Measurements from ENCODE around the gene KIF1C. TPM values are rescaled to one million over a fixed set of nuclear protein-coding genes. Genes with fewer than 3 reads are reported as not detected.
"Not testable (repeated sequence)": the region's sequence is repeated elsewhere in the genome, so short reads cannot be mapped to it uniquely, and the experiment has no call there.

KIF1C gene
- polyA plus RNA-seq, 3 donors: 76.8 to 97.2 (median 87.3) TPM

DNA sequence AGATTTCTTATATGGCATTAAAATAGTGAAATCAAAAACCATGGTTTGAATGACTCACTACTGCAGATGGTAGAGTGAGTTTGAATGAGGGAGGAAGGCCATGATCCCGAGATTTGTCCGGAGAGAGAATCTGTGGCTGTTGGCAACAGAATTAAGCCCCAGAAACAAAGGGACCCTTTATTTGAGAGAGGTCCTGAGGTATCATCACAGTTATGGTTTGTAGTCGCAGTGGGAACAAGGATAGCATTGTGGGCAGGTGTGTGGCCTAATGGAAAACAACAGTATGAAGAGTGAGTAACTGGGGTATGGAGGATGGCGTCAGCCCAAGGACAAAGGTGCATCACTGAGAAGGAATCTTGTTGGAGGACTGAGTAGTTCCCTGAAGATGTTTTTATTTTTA lies 72.0 kb downstream of the KIF1C start:
- no peak for DNase-seq (ENCODE audit: extremely low read depth in 1 of 11, low read depth in 9 of 11, low spot score in 4 of 11)

GRCh38 chr17:5075472-5075871 lies 77.7 kb downstream of the KIF1C start:
- DNase-seq (ENCODE audit: extremely low read depth in 1 of 11, low read depth in 9 of 11, low spot score in 4 of 11): not testable (repeated sequence)

- not testable (repeated sequence) for DNase-seq (ENCODE audit: extremely low read depth in 1 of 11, low read depth in 9 of 11, low spot score in 4 of 11)
Observed at GRCh38 chr17:5077275-5077674, 79.5 kb downstream of the KIF1C start.

DNA sequence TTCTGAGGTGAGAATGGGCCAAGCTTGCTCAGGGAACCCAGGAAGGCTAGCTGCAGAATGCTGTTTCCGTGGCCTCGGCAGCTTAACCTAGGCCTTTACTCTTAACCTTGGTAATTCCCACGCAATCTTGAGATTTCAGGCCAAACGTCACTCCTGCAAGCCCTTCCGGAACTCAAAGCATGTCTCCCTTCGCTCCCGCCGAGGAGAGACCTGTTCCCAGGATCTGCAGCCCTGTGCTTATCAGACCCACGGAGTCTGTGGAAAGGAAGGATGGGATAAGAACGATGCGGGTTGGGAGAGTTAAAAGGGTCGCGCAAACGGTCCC lies 80.0 kb downstream of the KIF1C start:
- DNase-seq (ENCODE audit: extremely low read depth in 1 of 11, low read depth in 9 of 11, low spot score in 4 of 11): peak in 1 of 11 donors; percentile 10

Other genes with a start within 250 kb of the KIF1C start
- 1 to 10 TPM; 1.8 to 3.1 (median 2.8) TPM for gene TM4SF5, start 226.1 kb upstream of the KIF1C start, polyA plus RNA-seq (ENCODE audit: insufficient read length in 3 of 3)
- 1 to 10 TPM in 1 of 3 donors, under 1 TPM in 2; 0.78 to 1.7 (median 0.96) TPM for gene VMO1, start 211.6 kb upstream of the KIF1C start, polyA plus RNA-seq (ENCODE audit: insufficient read length in 3 of 3)
- 10 to 100 TPM in 2 of 3 donors, 1 to 10 TPM in 1; 6.7 to 11.3 (median 10.5) TPM for gene GLTPD2, start 209.0 kb upstream of the KIF1C start, polyA plus RNA-seq (ENCODE audit: insufficient read length in 3 of 3)
- 100 to 1,000 TPM; 123 to 139 (median 126) TPM for gene PSMB6, start 201.8 kb upstream of the KIF1C start, polyA plus RNA-seq (ENCODE audit: insufficient read length in 3 of 3)
- 10 to 100 TPM; 34.3 to 51.2 (median 38.1) TPM for gene PLD2, start 190.8 kb upstream of the KIF1C start, polyA plus RNA-seq (ENCODE audit: insufficient read length in 3 of 3)
- 10 to 100 TPM; 59.4 to 70.7 (median 66.3) TPM for gene MINK1, start 164.6 kb upstream of the KIF1C start, polyA plus RNA-seq (ENCODE audit: insufficient read length in 3 of 3)
- gene C17orf107, start 98.4 kb upstream of the KIF1C start, polyA plus RNA-seq (ENCODE audit: insufficient read length in 3 of 3): 1 to 10 TPM; 1.5 to 3.0 (median 1.8) TPM
- gene CHRNE, start 94.9 kb upstream of the KIF1C start, polyA plus RNA-seq (ENCODE audit: insufficient read length in 3 of 3): 1 to 10 TPM; 1.4 to 2.8 (median 1.8) TPM
- 1 to 10 TPM; 1.9 to 2.2 (median 2.0) TPM for gene GP1BA, start 65.7 kb upstream of the KIF1C start, polyA plus RNA-seq (ENCODE audit: insufficient read length in 3 of 3)
- gene SLC25A11, start 57.9 kb upstream of the KIF1C start, polyA plus RNA-seq (ENCODE audit: insufficient read length in 3 of 3): 10 to 100 TPM; 62.9 to 81.6 (median 76.1) TPM
- gene RNF167, start 57.7 kb upstream of the KIF1C start, polyA plus RNA-seq (ENCODE audit: insufficient read length in 3 of 3): 100 to 1,000 TPM; 125 to 146 (median 134) TPM
- 100 to 1,000 TPM; 350 to 480 (median 397) TPM for gene PFN1, start 49.4 kb upstream of the KIF1C start, polyA plus RNA-seq (ENCODE audit: insufficient read length in 3 of 3)
- 10 to 100 TPM; 20.3 to 36.4 (median 29.5) TPM for gene ENO3, start 46.8 kb upstream of the KIF1C start, polyA plus RNA-seq (ENCODE audit: insufficient read length in 3 of 3)
- 100 to 1,000 TPM in 1 of 3 donors, 10 to 100 TPM in 2; 86.7 to 105 (median 92.6) TPM for gene SPAG7, start 30.1 kb upstream of the KIF1C start, polyA plus RNA-seq (ENCODE audit: insufficient read length in 3 of 3)
- gene CAMTA2, start 10.3 kb upstream of the KIF1C start, polyA plus RNA-seq (ENCODE audit: insufficient read length in 3 of 3): 10 to 100 TPM; 23.9 to 35.5 (median 24.3) TPM
- gene INCA1, start 428 bp upstream of the KIF1C start, polyA plus RNA-seq (ENCODE audit: insufficient read length in 3 of 3): 1 to 10 TPM; 7.2 to 8.0 (median 7.2) TPM
- under 1 TPM; 0.16 to 0.47 (median 0.16) TPM for gene SLC52A1, start 37.5 kb downstream of the KIF1C start, polyA plus RNA-seq (ENCODE audit: insufficient read length in 3 of 3)
- 10 to 100 TPM; 13.9 to 16.7 (median 14.9) TPM for gene ZFP3, start 80.5 kb downstream of the KIF1C start, polyA plus RNA-seq (ENCODE audit: insufficient read length in 3 of 3)
- 10 to 100 TPM; 22.6 to 50.4 (median 23.8) TPM for gene ZNF232, start 113.9 kb downstream of the KIF1C start, polyA plus RNA-seq (ENCODE audit: insufficient read length in 3 of 3)
- gene USP6, start 118.1 kb downstream of the KIF1C start, polyA plus RNA-seq (ENCODE audit: insufficient read length in 3 of 3): 10 to 100 TPM in 1 of 3 donors, 1 to 10 TPM in 2; 2.9 to 10.4 (median 7.7) TPM
- 10 to 100 TPM; 21.2 to 27.9 (median 22.7) TPM for gene ZNF594, start 193.9 kb downstream of the KIF1C start, polyA plus RNA-seq (ENCODE audit: insufficient read length in 3 of 3)
- gene SCIMP, start 236.9 kb downstream of the KIF1C start, polyA plus RNA-seq (ENCODE audit: insufficient read length in 3 of 3): 1 to 10 TPM; 1.1 to 2.8 (median 1.3) TPM